ENCODE measurements around the gene MANEA.
"Not testable (repeated sequence)": the region's sequence is repeated elsewhere in the genome, so short reads cannot be mapped to it uniquely, and the experiment has no call there.

Gene MANEA

DNA sequence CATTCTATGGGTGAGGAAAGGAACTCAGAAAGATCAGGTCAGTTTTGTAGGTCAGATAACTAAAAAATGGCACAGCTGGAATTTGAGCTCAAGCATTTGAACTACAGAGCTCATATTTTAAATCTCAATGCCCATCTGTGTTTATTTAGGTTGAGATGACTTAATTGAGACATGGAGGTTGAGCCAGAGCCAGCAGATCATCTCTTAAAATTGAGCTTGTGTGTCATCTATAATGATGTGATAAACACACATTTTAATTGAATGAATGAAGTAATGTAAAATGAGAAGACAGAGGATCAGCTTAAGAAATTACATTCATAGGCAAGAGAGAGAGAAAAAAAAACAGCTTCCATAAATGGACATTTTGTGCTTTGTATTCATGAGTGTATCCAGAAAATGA lies 3.7 kb downstream of the MANEA start:
- Histone ChIP-seq H3K36me3 (ENCODE audit: control insufficient read depth in 5 of 5, insufficient read depth in 5 of 5, low read length in 5 of 5) (no peaks in the 10 kb centered on the region), H3K4me3 (ENCODE audit: low read depth in 1 of 5, low read length in 5 of 5) (no peak overlapping the region), H3K27ac (ENCODE audit: low read depth, low read length) (no peak overlapping the region), H3K9me3 (ENCODE audit: control insufficient read depth in 5 of 5, low read length in 5 of 5) (peaks cover 0 to 3% (median 0%) of the 10 kb centered on the region in 5 donors), H3K27me3 (ENCODE audit: control insufficient read depth in 5 of 5, insufficient read depth in 4 of 5, low read length in 5 of 5) (no peaks in the 10 kb centered on the region), H3K4me1 (ENCODE audit: control insufficient read depth in 5 of 5, insufficient read depth in 5 of 5, low read length in 5 of 5) (peaks cover 0 to 18% (median 14%) of the 10 kb centered on the region in 5 donors), H3K9ac (ENCODE audit: low read length in 5 of 5) (no peak overlapping the region)

- not testable (repeated sequence) for H3K9ac ChIP-seq (ENCODE audit: low read length in 5 of 5); H3K4me3 ChIP-seq (ENCODE audit: low read depth in 1 of 5, low read length in 5 of 5); H3K36me3 ChIP-seq (ENCODE audit: control insufficient read depth in 5 of 5, insufficient read depth in 5 of 5, low read length in 5 of 5); H3K4me1 ChIP-seq (ENCODE audit: control insufficient read depth in 5 of 5, insufficient read depth in 5 of 5, low read length in 5 of 5); H3K27ac ChIP-seq (ENCODE audit: low read depth, low read length); H3K27me3 ChIP-seq (ENCODE audit: control insufficient read depth in 5 of 5, insufficient read depth in 4 of 5, low read length in 5 of 5); H3K9me3 ChIP-seq (ENCODE audit: control insufficient read depth in 5 of 5, low read length in 5 of 5)
Measured at GRCh38 chr6:95584226-95584625, 6.9 kb downstream of the MANEA start.

DNA sequence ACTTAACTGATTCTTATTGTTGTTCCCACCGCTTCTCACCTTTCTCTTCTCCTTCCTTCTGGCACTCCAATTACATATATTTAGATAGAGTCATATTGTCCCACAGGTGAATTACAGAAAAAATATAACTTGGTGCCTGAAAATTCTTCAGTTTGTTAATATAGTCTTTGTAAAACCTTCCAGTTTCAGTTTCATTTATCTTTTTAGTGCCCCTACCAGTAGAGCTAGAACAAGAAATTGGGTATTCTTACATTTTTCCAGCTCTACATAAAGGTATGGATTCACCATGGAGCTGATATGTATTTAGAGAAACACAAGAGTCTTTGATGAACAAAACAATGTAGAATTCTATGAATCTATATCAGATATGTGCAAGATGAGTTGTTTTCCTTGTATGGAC lies 10.7 kb downstream of the MANEA start:
- no peak overlapping the region for H3K9ac ChIP-seq (ENCODE audit: low read length in 5 of 5)
- H3K27me3 ChIP-seq (ENCODE audit: control insufficient read depth in 5 of 5, insufficient read depth in 4 of 5, low read length in 5 of 5): no peaks in the 10 kb centered on the region
- H3K36me3 ChIP-seq (ENCODE audit: control insufficient read depth in 5 of 5, insufficient read depth in 5 of 5, low read length in 5 of 5): no peaks in the 10 kb centered on the region
- no peak overlapping the region for H3K27ac ChIP-seq (ENCODE audit: low read depth, low read length)
- H3K4me3 ChIP-seq (ENCODE audit: low read depth in 1 of 5, low read length in 5 of 5): no peak overlapping the region
- peaks cover 0 to 3% (median 0%) of the 10 kb centered on the region in 5 donors for H3K9me3 ChIP-seq (ENCODE audit: control insufficient read depth in 5 of 5, low read length in 5 of 5)
- H3K4me1 ChIP-seq (ENCODE audit: control insufficient read depth in 5 of 5, insufficient read depth in 5 of 5, low read length in 5 of 5): peaks cover 0 to 6% (median 0%) of the 10 kb centered on the region in 5 donors

GRCh38 chr6:95589067-95589466 lies 11.7 kb downstream of the MANEA start:
- peaks cover 0 to 3% (median 0%) of the 10 kb centered on the region in 5 donors for H3K9me3 ChIP-seq (ENCODE audit: control insufficient read depth in 5 of 5, low read length in 5 of 5)
- H3K4me3 ChIP-seq (ENCODE audit: low read depth in 1 of 5, low read length in 5 of 5): no peak overlapping the region
- H3K27ac ChIP-seq (ENCODE audit: low read depth, low read length): no peak overlapping the region
- no peak overlapping the region for H3K9ac ChIP-seq (ENCODE audit: low read length in 5 of 5)
- H3K36me3 ChIP-seq (ENCODE audit: control insufficient read depth in 5 of 5, insufficient read depth in 5 of 5, low read length in 5 of 5): no peaks in the 10 kb centered on the region
- H3K27me3 ChIP-seq (ENCODE audit: control insufficient read depth in 5 of 5, insufficient read depth in 4 of 5, low read length in 5 of 5): no peaks in the 10 kb centered on the region
- H3K4me1 ChIP-seq (ENCODE audit: control insufficient read depth in 5 of 5, insufficient read depth in 5 of 5, low read length in 5 of 5): peaks cover 0 to 6% (median 0%) of the 10 kb centered on the region in 5 donors

GRCh38 chr6:95589826-95590570 lies 12.7 kb downstream of the MANEA start:
- H3K4me1 ChIP-seq (ENCODE audit: control insufficient read depth in 5 of 5, insufficient read depth in 5 of 5, low read length in 5 of 5): peaks cover 0 to 6% (median 0%) of the 10 kb centered on the region in 5 donors
- no peaks in the 10 kb centered on the region for H3K36me3 ChIP-seq (ENCODE audit: control insufficient read depth in 5 of 5, insufficient read depth in 5 of 5, low read length in 5 of 5)
- H3K27me3 ChIP-seq (ENCODE audit: control insufficient read depth in 5 of 5, insufficient read depth in 4 of 5, low read length in 5 of 5): no peaks in the 10 kb centered on the region
- H3K4me3 ChIP-seq (ENCODE audit: low read depth in 1 of 5, low read length in 5 of 5): no peak overlapping the region
- no peak overlapping the region for H3K27ac ChIP-seq (ENCODE audit: low read depth, low read length)
- H3K9me3 ChIP-seq (ENCODE audit: control insufficient read depth in 5 of 5, low read length in 5 of 5): peaks cover 0 to 2% (median 0%) of the 10 kb centered on the region in 5 donors
- no peak overlapping the region for H3K9ac ChIP-seq (ENCODE audit: low read length in 5 of 5)

- Histone ChIP-seq H3K9ac (ENCODE audit: low read length in 5 of 5) (no peak overlapping the region), H3K27me3 (ENCODE audit: control insufficient read depth in 5 of 5, insufficient read depth in 4 of 5, low read length in 5 of 5) (no peaks in the 10 kb centered on the region), H3K36me3 (ENCODE audit: control insufficient read depth in 5 of 5, insufficient read depth in 5 of 5, low read length in 5 of 5) (no peaks in the 10 kb centered on the region), H3K27ac (ENCODE audit: low read depth, low read length) (no peak overlapping the region), H3K4me3 (ENCODE audit: low read depth in 1 of 5, low read length in 5 of 5) (no peak overlapping the region), H3K9me3 (ENCODE audit: control insufficient read depth in 5 of 5, low read length in 5 of 5) (peaks cover 0 to 2% (median 0%) of the 10 kb centered on the region in 5 donors), H3K4me1 (ENCODE audit: control insufficient read depth in 5 of 5, insufficient read depth in 5 of 5, low read length in 5 of 5) (no peaks in the 10 kb centered on the region)
Measured at GRCh38 chr6:95593025-95593424, 15.7 kb downstream of the MANEA start.

DNA sequence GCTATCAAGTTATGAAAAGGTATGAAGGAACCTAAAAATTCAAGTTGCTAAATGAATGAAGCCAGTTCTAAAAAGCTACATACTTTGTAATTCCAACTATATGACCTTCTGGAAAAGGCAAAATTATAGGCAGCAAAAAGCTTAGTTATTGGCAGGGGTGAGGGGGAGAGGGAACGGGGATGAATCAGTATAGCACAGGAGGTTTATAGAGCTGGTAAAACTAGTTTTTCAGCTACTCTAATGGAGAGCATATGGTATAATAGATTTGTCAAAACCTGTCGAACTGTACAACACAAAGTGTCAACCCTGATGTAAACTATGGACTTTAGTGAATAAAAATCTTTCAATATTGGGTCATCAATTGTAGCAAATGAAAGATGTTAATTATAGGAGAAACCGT lies 18.7 kb downstream of the MANEA start:
- H3K27ac ChIP-seq (ENCODE audit: low read depth, low read length): no peak overlapping the region
- no peak overlapping the region for H3K4me3 ChIP-seq (ENCODE audit: low read depth in 1 of 5, low read length in 5 of 5)
- peaks cover 0 to 2% (median 0%) of the 10 kb centered on the region in 5 donors for H3K9me3 ChIP-seq (ENCODE audit: control insufficient read depth in 5 of 5, low read length in 5 of 5)
- H3K36me3 ChIP-seq (ENCODE audit: control insufficient read depth in 5 of 5, insufficient read depth in 5 of 5, low read length in 5 of 5): no peaks in the 10 kb centered on the region
- no peak overlapping the region for H3K9ac ChIP-seq (ENCODE audit: low read length in 5 of 5)
- peaks cover 0 to 12% (median 8%) of the 10 kb centered on the region in 5 donors for H3K4me1 ChIP-seq (ENCODE audit: control insufficient read depth in 5 of 5, insufficient read depth in 5 of 5, low read length in 5 of 5)
- H3K27me3 ChIP-seq (ENCODE audit: control insufficient read depth in 5 of 5, insufficient read depth in 4 of 5, low read length in 5 of 5): no peaks in the 10 kb centered on the region

DNA sequence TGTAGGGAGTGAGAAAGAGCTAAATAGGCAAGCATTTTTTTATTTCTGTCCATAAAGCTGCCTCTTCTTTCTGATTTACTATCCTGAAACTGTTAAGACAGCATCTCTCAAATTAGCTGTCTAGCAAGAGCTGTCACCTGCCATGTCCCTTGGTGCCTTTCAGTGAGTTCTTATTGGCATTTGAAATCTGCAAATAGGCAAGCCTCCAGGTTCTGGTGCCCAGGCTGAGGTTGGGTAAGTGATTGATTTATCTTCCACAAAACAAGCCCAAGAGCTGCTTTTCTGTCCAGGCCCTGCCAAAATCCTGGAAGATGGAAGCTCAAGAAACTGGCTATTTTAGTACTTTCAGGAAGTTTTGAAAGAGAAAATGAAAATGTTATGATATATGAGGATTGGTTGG lies 22.4 kb downstream of the MANEA start:
- H3K9ac ChIP-seq (ENCODE audit: low read length in 5 of 5): peak overlapping the region in 2 of 5 donors; percentile 2 to 51
- H3K9me3 ChIP-seq (ENCODE audit: control insufficient read depth in 5 of 5, low read length in 5 of 5): no peaks in the 10 kb centered on the region
- H3K27ac ChIP-seq (ENCODE audit: low read depth, low read length): peak overlapping the region; percentile 19
- H3K4me1 ChIP-seq (ENCODE audit: control insufficient read depth in 5 of 5, insufficient read depth in 5 of 5, low read length in 5 of 5): peaks cover 0 to 12% (median 8%) of the 10 kb centered on the region in 5 donors
- no peaks in the 10 kb centered on the region for H3K36me3 ChIP-seq (ENCODE audit: control insufficient read depth in 5 of 5, insufficient read depth in 5 of 5, low read length in 5 of 5)
- peak overlapping the region in 2 of 5 donors; percentile 37 to 39 for H3K4me3 ChIP-seq (ENCODE audit: low read depth in 1 of 5, low read length in 5 of 5)
- H3K27me3 ChIP-seq (ENCODE audit: control insufficient read depth in 5 of 5, insufficient read depth in 4 of 5, low read length in 5 of 5): no peaks in the 10 kb centered on the region

GRCh38 chr6:95601133-95601532 lies 23.8 kb downstream of the MANEA start:
- peaks cover 0 to 7% (median 4%) of the 10 kb centered on the region in 5 donors for H3K36me3 ChIP-seq (ENCODE audit: control insufficient read depth in 5 of 5, insufficient read depth in 5 of 5, low read length in 5 of 5)
- peaks cover 0 to 12% (median 8%) of the 10 kb centered on the region in 5 donors for H3K4me1 ChIP-seq (ENCODE audit: control insufficient read depth in 5 of 5, insufficient read depth in 5 of 5, low read length in 5 of 5)
- no peaks in the 10 kb centered on the region for H3K27me3 ChIP-seq (ENCODE audit: control insufficient read depth in 5 of 5, insufficient read depth in 4 of 5, low read length in 5 of 5)
- no peaks in the 10 kb centered on the region for H3K9me3 ChIP-seq (ENCODE audit: control insufficient read depth in 5 of 5, low read length in 5 of 5)
- H3K4me3 ChIP-seq (ENCODE audit: low read depth in 1 of 5, low read length in 5 of 5): no peak overlapping the region
- H3K27ac ChIP-seq (ENCODE audit: low read depth, low read length): no peak overlapping the region
- H3K9ac ChIP-seq (ENCODE audit: low read length in 5 of 5): no peak overlapping the region

- H3K4me1 ChIP-seq (ENCODE audit: control insufficient read depth in 5 of 5, insufficient read depth in 5 of 5, low read length in 5 of 5): no peaks in the 10 kb centered on the region
- H3K27me3 ChIP-seq (ENCODE audit: control insufficient read depth in 5 of 5, insufficient read depth in 4 of 5, low read length in 5 of 5): no peaks in the 10 kb centered on the region
- H3K27ac ChIP-seq (ENCODE audit: low read depth, low read length): no peak overlapping the region
- H3K4me3 ChIP-seq (ENCODE audit: low read depth in 1 of 5, low read length in 5 of 5): no peak overlapping the region
- no peaks in the 10 kb centered on the region for H3K36me3 ChIP-seq (ENCODE audit: control insufficient read depth in 5 of 5, insufficient read depth in 5 of 5, low read length in 5 of 5)
- H3K9ac ChIP-seq (ENCODE audit: low read length in 5 of 5): no peak overlapping the region
- H3K9me3 ChIP-seq (ENCODE audit: control insufficient read depth in 5 of 5, low read length in 5 of 5): no peaks in the 10 kb centered on the region
Measured at GRCh38 chr6:95614094-95614493, 36.8 kb downstream of the MANEA start.
